ENCODE measurements around the gene BCAR3.

- no peak for TF ChIP-seq CTCF (IDR thresholded peaks at IDR 0.05)
- no peak for TF ChIP-seq POLR2AphosphoS5 (IDR thresholded peaks at IDR 0.05)
Measured at GRCh38 chr1:93638981-93639380, 42.7 kb downstream of the BCAR3 start.

All from suprapubic skin (tissue), 3 donors.